ENCODE results near the gene NEK6. TPM values are rescaled to one million over a fixed set of nuclear protein-coding genes. Genes with fewer than 3 reads are reported as not detected.
A peak's percentile ranks its signal among the peaks of the same experiment; 100 is the strongest.
"Not testable (repeated sequence)": the region's sequence is repeated elsewhere in the genome, so short reads cannot be mapped to it uniquely, and the experiment has no call there.

Gene NEK6
- total and polyA plus RNA-seq, 8 donors: 38.4 to 132 (median 45.0) TPM

- ATAC-seq (peak; percentile 18), DNase-seq (peak in 1 of 4 donors; percentile 14)
- no peak for TF ChIP-seq CTCF (IDR thresholded peaks at IDR 0.05)
These were observed 6.0 kb upstream of the NEK6 start for GRCh38 chr9:124251605-124252378.

GRCh38 chr9:124252878-124253277 lies 4.9 kb upstream of the NEK6 start:
- H3K36me3 ChIP-seq; H3K4me3 ChIP-seq; H3K9me3 ChIP-seq; H3K27me3 ChIP-seq; DNase-seq; intact Hi-C loops (cut with DNase I); H3K27ac ChIP-seq; ATAC-seq: not testable (repeated sequence)
- H3K4me1 ChIP-seq: peaks cover 0 to 16% of the 10 kb centered on the region in 2 donors

More at GRCh38 chr9:124251605-124252378, 6.0 kb upstream of the NEK6 start:
- Histone ChIP-seq H3K27me3 (no peaks in the 10 kb centered on the region), H3K9me3 (no peaks in the 10 kb centered on the region), H3K27ac (no peak overlapping the region), H3K4me3 (no peak overlapping the region), H3K36me3 (no peaks in the 10 kb centered on the region), H3K4me1 (peaks cover 0 to 8% of the 10 kb centered on the region in 2 donors)
- intact Hi-C loops (cut with DNase I): no loop called here

GRCh38 chr9:124254261-124254682 lies 3.5 kb upstream of the NEK6 start:
- intact Hi-C loops (cut with DNase I): no loop called here
- Histone ChIP-seq H3K27ac (no peak overlapping the region), H3K27me3 (no peaks in the 10 kb centered on the region), H3K36me3 (no peaks in the 10 kb centered on the region), H3K9me3 (no peaks in the 10 kb centered on the region), H3K4me3 (no peak overlapping the region), H3K4me1 (peaks cover 0 to 23% of the 10 kb centered on the region in 2 donors)
- DNase-seq: peak in 1 of 4 donors; percentile 15
- no peak for TF ChIP-seq CTCF (IDR thresholded peaks at IDR 0.05)
- ATAC-seq: no peak

- Histone ChIP-seq H3K36me3 (no peaks in the 10 kb centered on the region), H3K9me3 (no peaks in the 10 kb centered on the region), H3K4me1 (peaks cover 5 to 30% of the 10 kb centered on the region in 2 donors), H3K27me3 (no peaks in the 10 kb centered on the region), H3K27ac (no peak overlapping the region), H3K4me3 (no peak overlapping the region)
- intact Hi-C loops (cut with DNase I): no loop called here
- DNase-seq (no peak), ATAC-seq (no peak)
- TF ChIP-seq CTCF (IDR thresholded peaks at IDR 0.05): no peak
These were observed 2.5 kb upstream of the NEK6 start for GRCh38 chr9:124255222-124255621.

- no peaks in the 10 kb centered on the region for H3K36me3 ChIP-seq
- H3K9me3 ChIP-seq: no peaks in the 10 kb centered on the region
- H3K4me1 ChIP-seq: peaks cover 19 to 44% of the 10 kb centered on the region in 2 donors
- intact Hi-C loops (cut with DNase I): no loop called here
- H3K27me3 ChIP-seq: no peaks in the 10 kb centered on the region
- peak in 2 of 4 donors; percentile 40 to 60 for DNase-seq
- no peak overlapping the region for H3K4me3 ChIP-seq
- peak; percentile 11 for ATAC-seq
- peak overlapping the region in 1 of 2 donors; percentile 25 for H3K27ac ChIP-seq
- TF ChIP-seq CTCF (IDR thresholded peaks at IDR 0.05): no peak
These were observed 1.2 kb upstream of the NEK6 start for GRCh38 chr9:124256517-124257069.

Measured in left lung (tissue), 10 donors.